SK-N-SH treated with all-trans-retinoic acid at 6 μM for 48 hours (cell line): ENCODE results near the gene MBOAT2.

Experiments
- ATAC-seq: fragments of 200-7000 bp; cut with Tn5 transposase; 3 replicates; pipeline ENCODE4 v1.9.1; 2020; ENCODE audit warnings: mild to moderate bottlenecking, moderate library complexity
- BACH2 ChIP-seq: fragments of 250-450 bp; sonication (Bioruptor Pico); IDR thresholded peaks from 2 replicates; pipeline ENCODE4 v1.9.0; 2021; ENCODE audit warnings: mild to moderate bottlenecking, borderline replicate concordance
- CREB5 ChIP-seq: fragments of 250-450 bp; sonication (Bioruptor Pico); IDR thresholded peaks from 2 replicates; pipeline ENCODE4 v1.5.1; 2020; ENCODE audit warnings: low read depth, mild to moderate bottlenecking, moderate library complexity
- CSDC2 ChIP-seq: fragments of 250-450 bp; sonication (Bioruptor Pico); IDR thresholded peaks from 2 replicates; pipeline ENCODE4 v1.5.0; 2020; ENCODE audit warnings: mild to moderate bottlenecking, moderate library complexity
- CSRNP3 ChIP-seq: fragments of 250-450 bp; sonication (Bioruptor Pico); IDR thresholded peaks from 2 replicates; pipeline ENCODE4 v1.5.1; 2021; ENCODE audit warnings: mild to moderate bottlenecking, moderate library complexity
- GLIS3 ChIP-seq: fragments of 250-450 bp; sonication (Bioruptor Pico); IDR thresholded peaks from 2 replicates; pipeline ENCODE4 v1.5.0; 2020; ENCODE audit warnings: mild to moderate bottlenecking, moderate library complexity
- OSR1 ChIP-seq: fragments of 250-450 bp; sonication (Bioruptor Pico); IDR thresholded peaks from 2 replicates; pipeline ENCODE4 v1.8.0; 2022; ENCODE audit warnings: moderate library complexity, mild to moderate bottlenecking, inconsistent platforms
- PATZ1 ChIP-seq: fragments of 250-450 bp; sonication (Bioruptor Pico); IDR thresholded peaks from 2 replicates; pipeline ENCODE4 v1.8.0; 2020; ENCODE audit warnings: mild to moderate bottlenecking, moderate library complexity, borderline replicate concordance
- SNAI2 ChIP-seq: fragments of 250-450 bp; sonication (Bioruptor Pico); IDR thresholded peaks from 2 replicates; pipeline ENCODE4 v1.5.0; 2020; ENCODE audit warnings: mild to moderate bottlenecking, moderate library complexity
- TCF4 ChIP-seq: fragments of 250-450 bp; sonication (Bioruptor Pico); IDR thresholded peaks from 2 replicates; pipeline ENCODE4 v1.8.0; 2021; ENCODE audit warnings: mild to moderate bottlenecking, moderate library complexity, borderline replicate concordance
- TOX ChIP-seq: fragments of 250-450 bp; sonication (Bioruptor Pico); IDR thresholded peaks from 2 replicates; pipeline ENCODE4 v1.8.0; 2021; ENCODE audit warnings: mild to moderate bottlenecking, moderate library complexity, borderline replicate concordance
- ZC3H10 ChIP-seq: fragments of 250-450 bp; sonication (Bioruptor Pico); IDR thresholded peaks from 2 replicates; pipeline ENCODE4 v1.5.1; 2021; ENCODE audit warnings: mild to moderate bottlenecking, moderate library complexity
- ZFP3 ChIP-seq: fragments of 250-450 bp; sonication (Bioruptor Pico); IDR thresholded peaks from 2 replicates; pipeline ENCODE4 v1.5.0; 2020; ENCODE audit warnings: mild to moderate bottlenecking, moderate library complexity
- ZNF565 ChIP-seq: fragments of 450-650 bp; formaldehyde crosslinking; conservative IDR thresholded peaks from 2 replicates; pipeline ENCODE4 v1.5.0; 2020; ENCODE audit warnings: low read depth, mild to moderate bottlenecking, moderate library complexity
- ZNF70 ChIP-seq: fragments of 450-650 bp; formaldehyde crosslinking; IDR thresholded peaks from 2 replicates; pipeline ENCODE4 v1.5.0; 2020; ENCODE audit warnings: mild to moderate bottlenecking, moderate library complexity
- ZNF8 ChIP-seq: fragments of 450-650 bp; formaldehyde crosslinking; IDR thresholded peaks from 2 replicates; pipeline ENCODE4 v1.5.0; 2020; ENCODE audit warnings: mild to moderate bottlenecking, moderate library complexity
- TF ChIP-seq, protein P1 (sequence below): fragments of 250-450 bp; sonication (Bioruptor Pico); IDR thresholded peaks from 2 replicates; pipeline ENCODE4 v1.8.0; 2021; ENCODE audit warnings: low read depth, mild to moderate bottlenecking, moderate library complexity, borderline replicate concordance
- TF ChIP-seq, protein P2 (sequence below): fragments of 250-450 bp; sonication (Bioruptor Pico); IDR thresholded peaks from 2 replicates; pipeline ENCODE4 v1.5.0; 2020; ENCODE audit warnings: mild to moderate bottlenecking, moderate library complexity

MBOAT2 gene

DNA sequence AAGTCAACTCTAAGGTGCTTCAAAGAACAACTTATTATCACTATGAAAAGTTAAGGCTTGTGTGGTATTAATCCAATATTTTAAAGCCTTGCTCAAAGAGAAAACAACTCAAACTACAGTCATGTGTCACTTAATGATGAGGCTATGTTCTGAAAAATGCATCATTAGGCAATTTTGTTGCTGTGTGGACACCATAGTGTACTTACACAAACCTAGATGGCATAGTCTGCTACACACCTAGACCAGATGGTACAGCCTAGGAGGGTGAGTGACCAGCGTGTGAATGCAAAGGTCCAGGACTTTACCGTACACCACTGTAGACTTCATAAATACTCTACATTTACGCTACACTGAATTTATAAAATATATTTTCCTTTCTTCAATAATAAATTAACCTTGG lies 3.0 kb downstream of the MBOAT2 start (continued):
- TF ChIP-seq, protein P1, sequence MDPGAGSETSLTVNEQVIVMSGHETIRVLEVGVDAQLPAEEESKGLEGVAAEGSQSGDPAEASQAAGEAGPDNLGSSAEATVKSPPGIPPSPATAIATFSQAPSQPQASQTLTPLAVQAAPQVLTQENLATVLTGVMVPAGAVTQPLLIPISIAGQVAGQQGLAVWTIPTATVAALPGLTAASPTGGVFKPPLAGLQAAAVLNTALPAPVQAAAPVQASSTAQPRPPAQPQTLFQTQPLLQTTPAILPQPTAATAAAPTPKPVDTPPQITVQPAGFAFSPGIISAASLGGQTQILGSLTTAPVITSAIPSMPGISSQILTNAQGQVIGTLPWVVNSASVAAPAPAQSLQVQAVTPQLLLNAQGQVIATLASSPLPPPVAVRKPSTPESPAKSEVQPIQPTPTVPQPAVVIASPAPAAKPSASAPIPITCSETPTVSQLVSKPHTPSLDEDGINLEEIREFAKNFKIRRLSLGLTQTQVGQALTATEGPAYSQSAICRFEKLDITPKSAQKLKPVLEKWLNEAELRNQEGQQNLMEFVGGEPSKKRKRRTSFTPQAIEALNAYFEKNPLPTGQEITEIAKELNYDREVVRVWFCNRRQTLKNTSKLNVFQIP (CRISPR knock-in tag) = no peak
- no peak for TF ChIP-seq BACH2 (CRISPR knock-in tag)
- TF ChIP-seq CSRNP3 (CRISPR knock-in tag) = no peak
- no peak for TF ChIP-seq TOX (CRISPR knock-in tag)
- no peak for TF ChIP-seq SNAI2 (CRISPR knock-in tag)
- no peak for TF ChIP-seq ZFP3 (CRISPR knock-in tag)
- no peak for TF ChIP-seq ZNF70 (CRISPR knock-in tag)
- TF ChIP-seq GLIS3 (CRISPR knock-in tag) = no peak

DNA sequence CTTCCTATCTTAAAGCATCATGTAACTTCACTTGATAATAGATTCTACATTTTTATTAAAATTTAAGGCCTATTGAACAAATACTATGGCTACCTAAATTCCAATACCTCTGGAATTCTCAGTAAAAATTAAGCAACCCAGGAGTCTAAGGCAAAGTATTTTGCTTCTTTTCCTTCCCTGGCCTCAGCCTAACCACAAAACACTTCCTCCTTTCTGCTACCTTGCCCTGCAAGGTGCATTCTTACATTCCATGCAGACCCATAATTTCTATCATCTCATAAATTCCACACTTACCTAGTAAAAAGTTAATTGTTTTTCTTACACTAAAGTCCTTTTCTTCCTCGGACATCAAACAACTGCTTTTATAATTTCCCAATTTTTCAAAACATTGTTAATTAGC lies 3.7 kb downstream of the MBOAT2 start:
- ATAC-seq = no peak
- TF ChIP-seq ZC3H10 (CRISPR knock-in tag) = no peak
- TF ChIP-seq OSR1 (CRISPR knock-in tag) = no peak
- no peak for TF ChIP-seq PATZ1 (CRISPR knock-in tag)
- no peak for TF ChIP-seq TCF4 (CRISPR knock-in tag)
- TF ChIP-seq ZNF8 = no peak
- no peak for TF ChIP-seq ZFP3 (CRISPR knock-in tag)
- TF ChIP-seq CREB5 (CRISPR knock-in tag) = no peak
- no peak for TF ChIP-seq GLIS3 (CRISPR knock-in tag)
- no peak for TF ChIP-seq SNAI2 (CRISPR knock-in tag)

GRCh38 chr2:8999102-8999446 lies 4.4 kb downstream of the MBOAT2 start:
- ATAC-seq = no peak
- no peak for TF ChIP-seq ZNF8

- no peak for TF ChIP-seq PATZ1 (CRISPR knock-in tag)
- TF ChIP-seq TCF4 (CRISPR knock-in tag) = no peak
- TF ChIP-seq CSDC2 (CRISPR knock-in tag) = no peak
- TF ChIP-seq ZNF565 (CRISPR knock-in tag) = no peak
- no peak for TF ChIP-seq TOX (CRISPR knock-in tag)
- TF ChIP-seq ZFP3 (CRISPR knock-in tag) = no peak
- no peak for TF ChIP-seq GLIS3 (CRISPR knock-in tag)
- TF ChIP-seq BACH2 (CRISPR knock-in tag) = no peak
- TF ChIP-seq, protein P2, sequence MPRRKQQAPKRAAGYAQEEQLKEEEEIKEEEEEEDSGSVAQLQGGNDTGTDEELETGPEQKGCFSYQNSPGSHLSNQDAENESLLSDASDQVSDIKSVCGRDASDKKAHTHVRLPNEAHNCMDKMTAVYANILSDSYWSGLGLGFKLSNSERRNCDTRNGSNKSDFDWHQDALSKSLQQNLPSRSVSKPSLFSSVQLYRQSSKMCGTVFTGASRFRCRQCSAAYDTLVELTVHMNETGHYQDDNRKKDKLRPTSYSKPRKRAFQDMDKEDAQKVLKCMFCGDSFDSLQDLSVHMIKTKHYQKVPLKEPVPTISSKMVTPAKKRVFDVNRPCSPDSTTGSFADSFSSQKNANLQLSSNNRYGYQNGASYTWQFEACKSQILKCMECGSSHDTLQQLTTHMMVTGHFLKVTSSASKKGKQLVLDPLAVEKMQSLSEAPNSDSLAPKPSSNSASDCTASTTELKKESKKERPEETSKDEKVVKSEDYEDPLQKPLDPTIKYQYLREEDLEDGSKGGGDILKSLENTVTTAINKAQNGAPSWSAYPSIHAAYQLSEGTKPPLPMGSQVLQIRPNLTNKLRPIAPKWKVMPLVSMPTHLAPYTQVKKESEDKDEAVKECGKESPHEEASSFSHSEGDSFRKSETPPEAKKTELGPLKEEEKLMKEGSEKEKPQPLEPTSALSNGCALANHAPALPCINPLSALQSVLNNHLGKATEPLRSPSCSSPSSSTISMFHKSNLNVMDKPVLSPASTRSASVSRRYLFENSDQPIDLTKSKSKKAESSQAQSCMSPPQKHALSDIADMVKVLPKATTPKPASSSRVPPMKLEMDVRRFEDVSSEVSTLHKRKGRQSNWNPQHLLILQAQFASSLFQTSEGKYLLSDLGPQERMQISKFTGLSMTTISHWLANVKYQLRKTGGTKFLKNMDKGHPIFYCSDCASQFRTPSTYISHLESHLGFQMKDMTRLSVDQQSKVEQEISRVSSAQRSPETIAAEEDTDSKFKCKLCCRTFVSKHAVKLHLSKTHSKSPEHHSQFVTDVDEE = no peak
- ATAC-seq = no peak
Observed at GRCh38 chr2:8998418-8999101, 4.9 kb downstream of the MBOAT2 start.
